ENCODE measurements around the gene ZDHHC18. TPM values are rescaled to one million over a fixed set of nuclear protein-coding genes. Genes with fewer than 3 reads are reported as not detected.

The ZDHHC18 gene
- total RNA-seq, 1 experiment from 2014 or later: 33.1 TPM

GRCh38 chr1:26877326-26877725 is 50.8 kb downstream of the ZDHHC18 start:
- Histone ChIP-seq H3K18ac (ENCODE audit: insufficient read length, low read depth, low read length) (no peak overlapping the region), H3K27me3 (ENCODE audit: insufficient read depth, low read length) (no peaks in the 10 kb centered on the region), H3K23ac (ENCODE audit: insufficient read length, low read depth, low read length) (no peak overlapping the region), H2AK5ac (ENCODE audit: insufficient read length, low read length) (no peak overlapping the region), H3K4me2 (ENCODE audit: insufficient read depth, insufficient read length, low read length) (no peak overlapping the region), H2BK15ac (ENCODE audit: low read depth, low read length) (no peak overlapping the region), H3K56ac (ENCODE audit: insufficient read length, low read depth, low read length) (no peak overlapping the region), H2AFZ (ENCODE audit: low read length) (no peak overlapping the region), H2BK5ac (ENCODE audit: insufficient read length, low read length) (no peak overlapping the region), H3K4me1 (ENCODE audit: insufficient read depth, low read length) (no peaks in the 10 kb centered on the region; the same call in 1 of the 2 replicates), H3K9ac (ENCODE audit: extremely low read depth, insufficient read length, low read length) (no peak overlapping the region), H4K91ac (ENCODE audit: insufficient read length, low read depth, low read length) (no peak overlapping the region), H3K27ac (ENCODE audit: insufficient read length, low read depth, low read length) (no peak overlapping the region), H3T11ph (ENCODE audit: low read length) (no peak overlapping the region), H2BK120ac (ENCODE audit: low read depth, low read length, poor library complexity, severe bottlenecking) (no peak overlapping the region), H4K5ac (ENCODE audit: insufficient read length, low read depth, low read length) (no peak overlapping the region), H3K14ac (ENCODE audit: insufficient read depth, low read length) (no peak overlapping the region), H3K9me3 (ENCODE audit: control insufficient read depth, low read depth, low read length) (no peaks in the 10 kb centered on the region), H3K79me2 (ENCODE audit: insufficient read depth, low read length) (no peaks in the 10 kb centered on the region), H4K20me1 (ENCODE audit: control insufficient read depth, insufficient read depth, insufficient read length) (no peaks in the 10 kb centered on the region), H2BK20ac (ENCODE audit: low read depth, low read length, poor library complexity, severe bottlenecking) (no peak overlapping the region), H2BK12ac (ENCODE audit: insufficient read length, low read depth, low read length) (no peak overlapping the region), H3K4ac (ENCODE audit: low read depth, low read length) (no peak overlapping the region), H3K79me1 (ENCODE audit: insufficient read depth, low read depth, low read length, poor library complexity, severe bottlenecking) (no peaks in the 10 kb centered on the region), H4K8ac (replicated peaks; ENCODE audit: insufficient read length, low read depth, low read length) (no peak overlapping the region), H3K23me2 (ENCODE audit: insufficient read length, low read depth, low read length, poor library complexity, severe bottlenecking) (no peaks in the 10 kb centered on the region)
- Mint-ChIP-seq H3K4me1 (peaks cover 0 to 8% of the 10 kb centered on the region in 2 experiments; a peak in 2 of 4 replicates), H3K9me3 (no peaks in the 10 kb centered on the region), H3K27ac (no peak overlapping the region), H3K27me3 (ENCODE audit: low read depth) (no peaks in the 10 kb centered on the region), H3K4me3 (no peak overlapping the region), H3K36me3 (ENCODE audit: insufficient read depth in 1 of 3, low read depth in 3 of 3) (peaks cover 1 to 30% (median 18%) of the 10 kb centered on the region in 3 experiments; a peak in 6 of 7 replicates)
- no peak for TF ChIP-seq CTCF (conservative IDR thresholded peaks at IDR 0.05)
- DNase-seq: no peak
- no CpG with 5 or more reads among the region's 2 CpGs for WGBS (ENCODE audit: extremely low coverage, insufficient read length, low lambda C conversion rate)
